Stimulated activated CD4-positive, alpha-beta T cell treated with anti-CD3 and anti-CD28 coated beads, Interleukin-4, amount 100 ng/mL, for 1 hour (primary cell): Measurements from ENCODE around the gene SBSN.

Experiments
- DNase-seq: peaks from one replicate; pipeline ENCODE4 v3.0.0-alpha.2; 2020

Gene SBSN

GRCh38 chr19:35553385-35554000 lies 25.4 kb upstream of the SBSN start:
- DNase-seq = no peak

- no peak for DNase-seq
Measured at GRCh38 chr19:35552534-35553384, 24.6 kb upstream of the SBSN start.

GRCh38 chr19:35551091-35551810 lies 23.1 kb upstream of the SBSN start:
- DNase-seq = no peak

- DNase-seq = no peak
Measured at GRCh38 chr19:35549879-35550523, 21.9 kb upstream of the SBSN start.

- DNase-seq = peak; percentile 40
Measured at GRCh38 chr19:35549174-35549788, 21.2 kb upstream of the SBSN start.

- no peak for DNase-seq
Measured at GRCh38 chr19:35546532-35546931, 18.4 kb upstream of the SBSN start.

GRCh38 chr19:35545855-35546381 lies 17.8 kb upstream of the SBSN start:
- DNase-seq = peak; percentile 68

- peak; percentile 86 for DNase-seq
Measured at GRCh38 chr19:35545001-35545854, 17.1 kb upstream of the SBSN start, which contains the start of gene TMEM147. Gene TMEM147 (plus strand): TSS chr19:35545626. CDS start chr19:35545740, 114 bp downstream.

GRCh38 chr19:35544110-35544802 lies 16.1 kb upstream of the SBSN start:
- no peak for DNase-seq

GRCh38 chr19:35543280-35544109 lies 15.4 kb upstream of the SBSN start:
- DNase-seq = no peak

- DNase-seq = no peak
Measured at GRCh38 chr19:35542209-35542608, 14.1 kb upstream of the SBSN start.

- no peak for DNase-seq
Measured at GRCh38 chr19:35540356-35540927, 12.3 kb upstream of the SBSN start.

GRCh38 chr19:35539850-35540249 lies 11.7 kb upstream of the SBSN start:
- DNase-seq = no peak

GRCh38 chr19:35539314-35539713 lies 11.2 kb upstream of the SBSN start:
- DNase-seq = no peak

GRCh38 chr19:35534803-35535480 lies 6.8 kb upstream of the SBSN start:
- DNase-seq = no peak

- DNase-seq = peak; percentile 38
Measured at GRCh38 chr19:35533822-35534392, 5.8 kb upstream of the SBSN start.

- DNase-seq = no peak
Measured at GRCh38 chr19:35533201-35533821, 5.2 kb upstream of the SBSN start, which contains the start of gene GAPDHS. Gene GAPDHS (plus strand): TSS chr19:35533456. CDS start chr19:35533528, 72 bp downstream.

- no peak for DNase-seq
Measured at GRCh38 chr19:35531291-35531690, 3.2 kb upstream of the SBSN start.
